Tibial nerve (tissue), 4 donors: ENCODE data around the gene CCDC183. TPM values are rescaled to one million over a fixed set of nuclear protein-coding genes. Genes with fewer than 3 reads are reported as not detected.

Source experiments
- DNase-seq, 2 donors: peaks; one replicate each; pipeline ENCODE4 v3.0.0-alpha.2; 2019; ENCODE audit warnings: low spot score in 2 of 2
- H3K27ac ChIP-seq, 4 donors: fragments of 200-600 bp; sonication (generic) in 3 of 4; one replicate each; pipeline ENCODE4 v1.5.1; 2017 to 2019; ENCODE audit warnings: mild to moderate bottlenecking in 1 of 4
- H3K27me3 ChIP-seq, 2 donors: fragments of 200-600 bp; sonication (generic) in 1 of 2; one replicate each; pipeline versions ENCODE4 v1.5.1 to v1.6.0; 2017 to 2019
- H3K36me3 ChIP-seq, 3 donors: fragments of 200-600 bp; sonication (generic); one replicate each; pipeline ENCODE4 v1.5.1; 2018 to 2019
- H3K4me1 ChIP-seq, 4 donors: fragments of 200-600 bp; sonication (generic) in 3 of 4; one replicate each; pipeline ENCODE4 v1.5.1; 2017 to 2019
- H3K4me3 ChIP-seq, 4 donors: fragments of 200-600 bp; sonication (generic) in 3 of 4; one replicate each; pipeline ENCODE4 v1.5.1; 2017 to 2019; ENCODE audit warnings: mild to moderate bottlenecking in 1 of 4, moderate library complexity in 1 of 4
- H3K9me3 ChIP-seq, 4 donors: fragments of 200-600 bp; sonication (generic) in 3 of 4; one replicate each; pipeline ENCODE4 v1.5.1; 2017 to 2019
- EP300 ChIP-seq, 2 donors: sonication (generic); formaldehyde crosslinking; IDR thresholded peaks; one replicate each; pipeline ENCODE4 v1.6.1; 2017; ENCODE audit warnings: antibody characterized with exemption in 2 of 2, mild to moderate bottlenecking in 1 of 2
- POLR2A ChIP-seq, 2 donors: fragments of 450-650 bp; IDR thresholded peaks; one replicate each; pipeline ENCODE4 v1.6.1; 2017; ENCODE audit warnings: antibody characterized with exemption in 2 of 2, mild to moderate bottlenecking in 2 of 2, moderate library complexity in 2 of 2
- WGBS, 2 donors: methylation state at CpG; one replicate each; pipeline ENCODE4 v1.1.5; 2018; 5-methylcytosine and 5-hydroxymethylcytosine counted together
- total RNA-seq, 4 donors: library from RNA; depleted of rRNA; stranded (reverse); fragments of >200 nt; gene quantifications; one replicate each; pipeline ENCODE4 v1.1.0, GENCODE V29; 2016
- TF ChIP-seq, protein P1 (sequence below), 5 experiments: fragments of 200-600 bp in 3 of 5; fragments of 450-650 bp in 2 of 5; sonication (generic) in 3 of 5; IDR thresholded peaks; one replicate each; pipeline ENCODE4 v1.5.1; 2016 to 2019; ENCODE audit warnings: antibody characterized with exemption in 5 of 5, mild to moderate bottlenecking in 3 of 5, moderate library complexity in 2 of 5

The CCDC183 gene
- total RNA-seq, 4 donors from 2014 or later = 1.5 to 5.1 (median 4.1) TPM

DNA sequence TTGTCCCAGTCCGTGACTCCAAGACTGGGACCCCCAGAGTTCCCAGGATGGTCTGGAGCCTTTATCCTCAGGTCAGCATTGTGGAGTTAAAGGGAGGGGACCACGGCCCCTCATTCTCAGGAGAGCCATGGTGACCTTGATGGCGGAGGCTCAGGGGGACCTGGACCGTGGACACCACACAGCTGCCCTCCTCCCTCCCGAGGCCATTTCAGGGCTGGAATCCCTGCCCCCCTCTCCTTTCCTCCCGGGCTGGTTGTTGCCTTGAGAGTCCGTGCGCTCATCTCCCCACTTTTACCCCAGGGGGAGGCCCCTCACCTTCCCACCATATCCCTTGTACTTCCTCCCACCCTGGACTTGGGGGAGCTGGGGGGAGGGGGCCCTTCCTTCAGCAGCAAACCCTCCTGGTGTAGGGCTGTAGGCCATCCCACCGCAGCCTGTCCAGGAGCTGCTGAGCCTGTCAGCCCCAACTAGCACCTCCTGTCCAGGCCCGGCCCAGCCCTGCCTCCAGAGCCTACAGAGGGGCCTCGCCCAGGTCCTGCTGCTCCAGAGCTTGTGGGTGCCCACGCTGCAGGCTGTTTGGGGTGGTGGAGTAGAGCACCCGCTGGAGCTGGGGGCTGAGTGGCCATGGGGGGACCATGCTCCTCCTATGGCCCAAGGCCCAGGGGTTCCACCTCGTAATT, 31.8 kb downstream of the CCDC183 start:
- H3K4me3 ChIP-seq = no peak overlapping the region
- peaks cover 0 to 100% (median 18%) of the 10 kb centered on the region in 3 donors for H3K36me3 ChIP-seq
- 85 to 92% methylated on average over 11 to 13 of the region's 14 CpGs for WGBS, 2 donors

DNA sequence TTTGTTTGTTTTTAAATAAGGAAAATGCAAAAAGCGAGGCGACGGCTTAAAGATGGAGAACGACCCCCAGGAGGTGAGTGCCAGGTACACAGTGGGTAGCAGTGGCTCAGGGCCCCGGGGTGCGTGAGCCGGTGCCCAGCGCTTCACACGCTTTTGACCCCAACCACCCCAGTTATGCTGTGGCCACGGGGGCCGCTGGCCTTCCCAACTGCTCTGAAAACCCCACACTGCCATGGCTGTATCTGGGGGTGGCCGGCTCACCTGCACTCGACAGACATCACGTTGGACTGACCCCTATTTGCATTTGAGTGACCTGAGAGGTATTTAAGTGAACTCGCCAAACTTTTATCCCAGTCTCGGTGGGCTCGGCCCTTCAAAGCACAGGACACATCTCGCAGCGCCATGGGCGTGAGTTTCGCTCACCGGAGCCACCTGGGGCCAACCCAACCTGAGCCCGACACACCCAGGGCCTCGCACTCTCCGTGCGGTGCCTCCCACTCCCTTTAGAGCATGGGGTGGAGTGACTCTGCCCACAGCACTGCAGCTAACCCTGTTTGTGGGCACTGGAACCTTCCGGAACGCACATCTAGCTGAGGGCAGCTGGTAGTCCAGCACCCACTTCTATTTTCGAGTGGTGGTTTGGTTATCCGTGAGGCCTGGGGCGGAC, 32.5 kb downstream of the CCDC183 start:
- WGBS, 2 donors = 91 to 92% methylated on average over 27 to 31 of the region's 31 CpGs
- H3K27ac ChIP-seq = no peak overlapping the region
- peaks cover 0 to 95% (median 18%) of the 10 kb centered on the region in 3 donors for H3K36me3 ChIP-seq
- no peak for TF ChIP-seq EP300 (IDR thresholded peaks at IDR 0.05)
- no peak for TF ChIP-seq POLR2A (IDR thresholded peaks at IDR 0.05)
- TF ChIP-seq, protein P1, sequence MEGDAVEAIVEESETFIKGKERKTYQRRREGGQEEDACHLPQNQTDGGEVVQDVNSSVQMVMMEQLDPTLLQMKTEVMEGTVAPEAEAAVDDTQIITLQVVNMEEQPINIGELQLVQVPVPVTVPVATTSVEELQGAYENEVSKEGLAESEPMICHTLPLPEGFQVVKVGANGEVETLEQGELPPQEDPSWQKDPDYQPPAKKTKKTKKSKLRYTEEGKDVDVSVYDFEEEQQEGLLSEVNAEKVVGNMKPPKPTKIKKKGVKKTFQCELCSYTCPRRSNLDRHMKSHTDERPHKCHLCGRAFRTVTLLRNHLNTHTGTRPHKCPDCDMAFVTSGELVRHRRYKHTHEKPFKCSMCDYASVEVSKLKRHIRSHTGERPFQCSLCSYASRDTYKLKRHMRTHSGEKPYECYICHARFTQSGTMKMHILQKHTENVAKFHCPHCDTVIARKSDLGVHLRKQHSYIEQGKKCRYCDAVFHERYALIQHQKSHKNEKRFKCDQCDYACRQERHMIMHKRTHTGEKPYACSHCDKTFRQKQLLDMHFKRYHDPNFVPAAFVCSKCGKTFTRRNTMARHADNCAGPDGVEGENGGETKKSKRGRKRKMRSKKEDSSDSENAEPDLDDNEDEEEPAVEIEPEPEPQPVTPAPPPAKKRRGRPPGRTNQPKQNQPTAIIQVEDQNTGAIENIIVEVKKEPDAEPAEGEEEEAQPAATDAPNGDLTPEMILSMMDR (IDR thresholded peaks at IDR 0.05) = no peak
- no peaks in the 10 kb centered on the region for H3K27me3 ChIP-seq
- no peak overlapping the region for H3K4me3 ChIP-seq
- H3K4me1 ChIP-seq = no peaks in the 10 kb centered on the region
- DNase-seq = no peak
- no peaks in the 10 kb centered on the region for H3K9me3 ChIP-seq

More for the DNA sequence above, 31.8 kb downstream of the CCDC183 start:
- H3K9me3 ChIP-seq = no peaks in the 10 kb centered on the region
- DNase-seq = no peak
- H3K27ac ChIP-seq = no peak overlapping the region
- no peaks in the 10 kb centered on the region for H3K27me3 ChIP-seq
- TF ChIP-seq, protein P1 (IDR thresholded peaks at IDR 0.05) = no peak
- TF ChIP-seq POLR2A (IDR thresholded peaks at IDR 0.05) = no peak
- no peak for TF ChIP-seq EP300 (IDR thresholded peaks at IDR 0.05)
- H3K4me1 ChIP-seq = no peaks in the 10 kb centered on the region

DNA sequence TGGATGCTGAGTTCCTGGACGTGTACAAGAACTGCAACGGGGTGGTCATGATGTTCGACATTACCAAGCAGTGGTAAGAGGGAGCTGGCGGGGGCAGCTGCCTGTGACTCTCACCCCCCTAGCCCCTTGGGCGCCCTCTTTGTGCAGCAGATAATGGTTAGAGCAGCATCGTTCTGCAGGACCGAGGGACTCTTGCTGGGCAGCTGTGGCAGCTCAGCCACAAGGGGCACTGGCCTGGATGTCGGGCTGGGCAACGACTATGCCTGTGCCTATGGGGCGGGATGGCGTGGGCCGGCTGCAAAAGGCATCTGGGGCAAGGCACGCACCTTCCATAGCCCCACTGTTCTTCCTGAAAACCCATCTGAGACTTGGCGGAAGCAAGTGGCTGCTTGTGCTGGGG, 33.3 kb downstream of the CCDC183 start:
- Histone ChIP-seq H3K9me3 (no peaks in the 10 kb centered on the region), H3K4me3 (no peak overlapping the region), H3K36me3 (peaks cover 0 to 88% (median 18%) of the 10 kb centered on the region in 3 donors), H3K4me1 (no peaks in the 10 kb centered on the region), H3K27ac (no peak overlapping the region), H3K27me3 (no peaks in the 10 kb centered on the region)
- no peak for DNase-seq
- no peak for TF ChIP-seq POLR2A (IDR thresholded peaks at IDR 0.05)
- TF ChIP-seq EP300 (IDR thresholded peaks at IDR 0.05) = no peak
- TF ChIP-seq, protein P1 (IDR thresholded peaks at IDR 0.05) = no peak
- WGBS, 2 donors = 92 to 96% methylated on average over 6 to 14 of the region's 14 CpGs

DNA sequence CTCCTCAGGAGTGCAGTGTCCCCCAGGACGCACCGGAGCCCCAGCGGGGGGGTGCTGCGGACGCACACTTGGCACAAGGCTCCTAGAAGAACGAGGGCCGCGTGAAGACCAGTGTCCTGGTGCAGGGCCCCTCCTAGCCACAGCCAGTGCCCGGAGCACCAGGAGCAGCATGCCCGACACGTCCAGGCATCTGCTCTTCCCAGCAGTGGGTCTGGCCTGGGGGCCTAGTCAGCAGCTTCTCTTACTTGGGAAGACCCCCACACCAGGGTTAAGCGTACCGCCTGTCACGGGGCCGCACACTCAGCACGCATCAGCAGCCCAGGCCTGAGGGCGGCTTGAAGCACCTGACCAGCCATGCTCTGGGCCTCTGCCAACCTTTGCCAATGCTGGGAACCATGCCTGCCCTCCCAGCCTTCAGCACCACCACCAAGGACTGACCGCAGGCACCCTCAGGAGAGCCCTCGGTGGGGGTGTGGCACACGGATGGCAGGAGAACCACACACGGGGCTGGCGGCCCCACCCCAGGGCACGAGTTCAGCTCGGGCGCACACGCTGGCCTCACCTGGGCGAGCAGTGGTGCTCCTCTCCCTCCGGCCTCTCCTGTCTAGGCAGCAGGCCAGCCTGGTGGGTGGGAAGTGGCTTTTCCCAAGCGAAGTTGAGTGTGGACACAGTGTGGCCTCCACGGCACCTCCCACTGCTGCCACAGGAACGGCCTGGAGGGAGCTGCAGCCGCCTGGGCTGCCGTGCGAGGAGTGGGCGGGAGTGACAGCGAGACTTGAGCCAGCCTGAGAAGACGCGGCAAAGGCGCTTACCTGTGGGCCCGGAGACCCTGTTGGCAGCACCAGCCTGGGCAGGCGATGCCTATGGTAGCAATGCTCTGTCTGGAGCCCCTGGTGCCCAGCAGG, 34.1 kb downstream of the CCDC183 start:
- Histone ChIP-seq H3K4me3 (no peak overlapping the region), H3K36me3 (peaks cover 0 to 87% (median 18%) of the 10 kb centered on the region in 3 donors), H3K27me3 (no peaks in the 10 kb centered on the region), H3K27ac (no peak overlapping the region), H3K9me3 (no peaks in the 10 kb centered on the region), H3K4me1 (no peaks in the 10 kb centered on the region)
- TF ChIP-seq, protein P1 (IDR thresholded peaks at IDR 0.05) = no peak
- TF ChIP-seq POLR2A (IDR thresholded peaks at IDR 0.05) = no peak
- no peak for TF ChIP-seq EP300 (IDR thresholded peaks at IDR 0.05)
- WGBS, 2 donors = 86 to 90% methylated on average over 29 of the region's 41 CpGs
- no peak for DNase-seq
